Pancreas (tissue), 10 donors: Measurements from ENCODE around the gene PRF1. TPM values are rescaled to one million over a fixed set of nuclear protein-coding genes. Genes with fewer than 3 reads are reported as not detected.

Source experiments
- ATAC-seq, 4 donors: fragments of 200-7000 bp; cut with Tn5 transposase; one replicate each; pipeline versions ENCODE4 v1.8.0 to v1.9.1; 2020; ENCODE audit warnings: mild to moderate bottlenecking in 4 of 4, moderate library complexity in 4 of 4
- DNase-seq, 6 donors: peaks; one replicate each; pipeline ENCODE4 v3.0.0-alpha.2; 2020
- FAIRE-seq: peaks from 2 replicates; lab custom pipeline; 2012; peaks lifted over from hg19 to GRCh38; lab: Jason Lieb, UNC
- H3K27ac ChIP-seq, 4 donors: fragments of 200-600 bp; sonication (generic); 1 replicate in 3 of 4; 2 replicates in 1 of 4; pipeline versions ENCODE4 v1.5.0 to v1.8.0; 2020
- H3K27me3 ChIP-seq, 4 donors: fragments of 200-600 bp; one replicate each; pipeline ENCODE4 v1.8.0; 2021
- H3K36me3 ChIP-seq, 3 donors: fragments of 200-600 bp; sonication (generic) in 1 of 3; one replicate each; pipeline versions ENCODE4 v1.5.0 to v1.8.0; 2020 to 2021
- H3K4me1 ChIP-seq, 3 donors: fragments of 200-600 bp; one replicate each; pipeline ENCODE4 v1.8.0; 2021
- H3K4me3 ChIP-seq, 4 donors: fragments of 200-600 bp; sonication (generic) in 2 of 4; one replicate each; pipeline versions ENCODE4 v1.5.0 to v1.8.0; 2020 to 2021
- H3K9me3 ChIP-seq, 4 donors: fragments of 200-600 bp; one replicate each; pipeline ENCODE4 v1.8.0; 2021
- CTCF ChIP-seq, 4 donors: fragments of 200-600 bp; sonication (generic) in 3 of 4; IDR thresholded peaks; one replicate each; pipeline versions ENCODE4 v1.5.0 to v1.8.0; 2021; ENCODE audit warnings: antibody characterized with exemption in 4 of 4
- WGBS, 2 donors: extraction: QIAGEN DNeasy Blood & Tissue Kit; methylation state at CpG; one replicate each; pipeline ENCODE4 v1.1.7; 2013; 5-methylcytosine and 5-hydroxymethylcytosine counted together
- intact Hi-C, 3 donors: fragments of 100-400 bp; cut with DNase I; formaldehyde crosslinking; loops; one replicate each; pipeline versions ENCODE4 v1.11.1 to v1.14.2; 2022
- polyA plus RNA-seq, 2 donors: library from polyadenylated mRNA; stranded (reverse); fragments of 200-250 nt; gene quantifications; one replicate each; pipeline ENCODE4 v1.2.3, GENCODE V29; 2013
- total RNA-seq, 6 donors: library from RNA; stranded (reverse); fragmentation: NEBNext Ultra II Directional in 4 of 6; extraction: Animal tissue kit (Norgen Biotek cat#: 25700) in 4 of 6; gene quantifications; one replicate each; pipeline versions ENCODE4 v1.2.1 to v1.2.4, GENCODE V29; 2021 to 2023
- donor health status: healthy with polysubstance abuse.
- donor health status: DM: no; HTN: no; CAD: no; lungs with moderate emphysema.
- donor health status: DM: no; HTN: no; CAD: no.
- donor health status: control.
- donor health status: control.
- donor health status: Bipolar disorder and iron deficiency.
- donor health status: DM: yes; HTN: yes; CAD: no.
- donor health status: DM: no; HTN: no; CAD: no.
- donor health status: DM: no; HTN: no; CAD: no.
- donor health status: DM: yes; HTN: yes; CAD: no.

PRF1 gene
- total and polyA plus RNA-seq, 8 donors: 0.16 to 1.8 (median 0.52) TPM

- Histone ChIP-seq H3K4me3 (no peak overlapping the region), H3K4me1 (no peaks in the 10 kb centered on the region), H3K27me3 (no peaks in the 10 kb centered on the region), H3K36me3 (peaks cover 0 to under 1% (median 0%) of the 10 kb centered on the region in 3 donors), H3K9me3 (no peaks in the 10 kb centered on the region), H3K27ac (no peak overlapping the region)
- DNase-seq (peak in 1 of 6 donors; percentile 41), FAIRE-seq (no peak), ATAC-seq (no peak)
- 89 to 90% methylated on average over 11 of the region's 11 CpGs for WGBS, 2 donors
- no peak for TF ChIP-seq CTCF (IDR thresholded peaks at IDR 0.05)
- intact Hi-C loops: no loop called here
Measured at GRCh38 chr10:70557086-70557845, 45.3 kb downstream of the PRF1 start.

- peak in 1 of 6 donors; percentile 10 for DNase-seq
- Histone ChIP-seq H3K36me3 (peaks cover 0 to 7% (median 0%) of the 10 kb centered on the region in 3 donors), H3K4me1 (no peaks in the 10 kb centered on the region), H3K27ac (no peak overlapping the region), H3K4me3 (no peak overlapping the region), H3K27me3 (no peaks in the 10 kb centered on the region), H3K9me3 (no peaks in the 10 kb centered on the region)
- no peak for FAIRE-seq
- intact Hi-C loops: no loop called here
- no peak for TF ChIP-seq CTCF (IDR thresholded peaks at IDR 0.05)
- 78 to 83% methylated on average over 11 of the region's 11 CpGs for WGBS, 2 donors
- no peak for ATAC-seq
Measured at GRCh38 chr10:70555371-70555770, 47.2 kb downstream of the PRF1 start.

GRCh38 chr10:70552586-70552985 lies 50.0 kb downstream of the PRF1 start:
- H3K4me3 ChIP-seq: no peak overlapping the region
- H3K27me3 ChIP-seq: no peaks in the 10 kb centered on the region
- DNase-seq: no peak
- H3K36me3 ChIP-seq: peaks cover 0 to 7% (median 0%) of the 10 kb centered on the region in 3 donors
- ATAC-seq: no peak
- intact Hi-C loops: loop anchor here in 1 of 3 donors (5.0 kb wide), 1 partner anchor 210 kb away; no protein-coding TSS in a partner anchor
- FAIRE-seq: no peak
- H3K4me1 ChIP-seq: no peaks in the 10 kb centered on the region
- 84 to 85% methylated on average over 6 of the region's 6 CpGs for WGBS, 2 donors
- no peak overlapping the region for H3K27ac ChIP-seq
- TF ChIP-seq CTCF (IDR thresholded peaks at IDR 0.05): no peak
- H3K9me3 ChIP-seq: no peaks in the 10 kb centered on the region

- intact Hi-C loops: loop anchor here in 2 of 3 donors (2.0 to 5.0 kb wide), 2 partner anchors 207 to 210 kb away; no protein-coding TSS in a partner anchor
- Histone ChIP-seq H3K4me3 (no peak overlapping the region), H3K27ac (no peak overlapping the region), H3K27me3 (no peaks in the 10 kb centered on the region), H3K9me3 (no peaks in the 10 kb centered on the region), H3K4me1 (no peaks in the 10 kb centered on the region), H3K36me3 (peaks cover 0 to 7% (median 0%) of the 10 kb centered on the region in 3 donors)
- ATAC-seq (no peak), DNase-seq (no peak), FAIRE-seq (no peak)
- WGBS, 2 donors: 69 to 81% methylated on average over 19 of the region's 19 CpGs
- no peak for TF ChIP-seq CTCF (IDR thresholded peaks at IDR 0.05)
Measured at GRCh38 chr10:70551971-70552422, 50.5 kb downstream of the PRF1 start.

- ATAC-seq (no peak), DNase-seq (no peak), FAIRE-seq (no peak)
- no peaks in the 10 kb centered on the region for H3K9me3 ChIP-seq
- no peak overlapping the region for H3K27ac ChIP-seq
- no peak overlapping the region for H3K4me3 ChIP-seq
- no peaks in the 10 kb centered on the region for H3K27me3 ChIP-seq
- no peaks in the 10 kb centered on the region for H3K4me1 ChIP-seq
- 52 to 65% methylated on average over 2 of the region's 2 CpGs for WGBS, 2 donors
- TF ChIP-seq CTCF (IDR thresholded peaks at IDR 0.05): no peak
- intact Hi-C loops: loop anchor here in 2 of 3 donors (2.0 to 5.0 kb wide), 2 partner anchors 207 to 211 kb away; no protein-coding TSS in a partner anchor
- peaks cover 0 to 7% (median 0%) of the 10 kb centered on the region in 3 donors for H3K36me3 ChIP-seq
Measured at GRCh38 chr10:70551466-70551865, 51.1 kb downstream of the PRF1 start.
